Measurements from ENCODE around the gene OR4E1.

DNA sequence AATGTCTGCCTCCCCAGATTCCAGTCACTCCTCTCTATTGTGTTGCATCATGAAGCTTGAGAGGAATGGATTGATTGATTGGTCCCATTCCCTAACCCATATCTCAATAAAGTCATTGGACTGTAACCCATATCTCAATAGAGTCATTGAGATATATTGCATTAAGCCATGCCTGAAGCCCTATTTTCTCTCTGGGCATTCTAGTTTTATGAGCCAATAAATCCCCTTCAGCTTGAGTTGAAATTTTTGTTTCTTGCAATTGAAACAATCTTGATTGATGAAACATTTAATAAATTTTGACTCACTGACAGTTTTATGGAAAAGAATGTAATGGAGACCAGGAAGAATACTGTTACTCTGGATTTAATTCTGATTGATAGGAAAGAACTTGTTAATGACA is 20.8 kb upstream of the OR4E1 start:
- TF ChIP-seq POLR2A (IDR thresholded peaks at IDR 0.05): no peak
- TF ChIP-seq, protein P1, sequence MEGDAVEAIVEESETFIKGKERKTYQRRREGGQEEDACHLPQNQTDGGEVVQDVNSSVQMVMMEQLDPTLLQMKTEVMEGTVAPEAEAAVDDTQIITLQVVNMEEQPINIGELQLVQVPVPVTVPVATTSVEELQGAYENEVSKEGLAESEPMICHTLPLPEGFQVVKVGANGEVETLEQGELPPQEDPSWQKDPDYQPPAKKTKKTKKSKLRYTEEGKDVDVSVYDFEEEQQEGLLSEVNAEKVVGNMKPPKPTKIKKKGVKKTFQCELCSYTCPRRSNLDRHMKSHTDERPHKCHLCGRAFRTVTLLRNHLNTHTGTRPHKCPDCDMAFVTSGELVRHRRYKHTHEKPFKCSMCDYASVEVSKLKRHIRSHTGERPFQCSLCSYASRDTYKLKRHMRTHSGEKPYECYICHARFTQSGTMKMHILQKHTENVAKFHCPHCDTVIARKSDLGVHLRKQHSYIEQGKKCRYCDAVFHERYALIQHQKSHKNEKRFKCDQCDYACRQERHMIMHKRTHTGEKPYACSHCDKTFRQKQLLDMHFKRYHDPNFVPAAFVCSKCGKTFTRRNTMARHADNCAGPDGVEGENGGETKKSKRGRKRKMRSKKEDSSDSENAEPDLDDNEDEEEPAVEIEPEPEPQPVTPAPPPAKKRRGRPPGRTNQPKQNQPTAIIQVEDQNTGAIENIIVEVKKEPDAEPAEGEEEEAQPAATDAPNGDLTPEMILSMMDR (IDR thresholded peaks at IDR 0.05): no peak
